ENCODE data around the gene HMMR. TPM values are rescaled to one million over a fixed set of nuclear protein-coding genes. Genes with fewer than 3 reads are reported as not detected.

The HMMR gene, protein sequence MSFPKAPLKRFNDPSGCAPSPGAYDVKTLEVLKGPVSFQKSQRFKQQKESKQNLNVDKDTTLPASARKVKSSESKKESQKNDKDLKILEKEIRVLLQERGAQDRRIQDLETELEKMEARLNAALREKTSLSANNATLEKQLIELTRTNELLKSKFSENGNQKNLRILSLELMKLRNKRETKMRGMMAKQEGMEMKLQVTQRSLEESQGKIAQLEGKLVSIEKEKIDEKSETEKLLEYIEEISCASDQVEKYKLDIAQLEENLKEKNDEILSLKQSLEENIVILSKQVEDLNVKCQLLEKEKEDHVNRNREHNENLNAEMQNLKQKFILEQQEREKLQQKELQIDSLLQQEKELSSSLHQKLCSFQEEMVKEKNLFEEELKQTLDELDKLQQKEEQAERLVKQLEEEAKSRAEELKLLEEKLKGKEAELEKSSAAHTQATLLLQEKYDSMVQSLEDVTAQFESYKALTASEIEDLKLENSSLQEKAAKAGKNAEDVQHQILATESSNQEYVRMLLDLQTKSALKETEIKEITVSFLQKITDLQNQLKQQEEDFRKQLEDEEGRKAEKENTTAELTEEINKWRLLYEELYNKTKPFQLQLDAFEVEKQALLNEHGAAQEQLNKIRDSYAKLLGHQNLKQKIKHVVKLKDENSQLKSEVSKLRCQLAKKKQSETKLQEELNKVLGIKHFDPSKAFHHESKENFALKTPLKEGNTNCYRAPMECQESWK
- 3.6 and 5.1 TPM in 2 replicates for total RNA-seq

DNA sequence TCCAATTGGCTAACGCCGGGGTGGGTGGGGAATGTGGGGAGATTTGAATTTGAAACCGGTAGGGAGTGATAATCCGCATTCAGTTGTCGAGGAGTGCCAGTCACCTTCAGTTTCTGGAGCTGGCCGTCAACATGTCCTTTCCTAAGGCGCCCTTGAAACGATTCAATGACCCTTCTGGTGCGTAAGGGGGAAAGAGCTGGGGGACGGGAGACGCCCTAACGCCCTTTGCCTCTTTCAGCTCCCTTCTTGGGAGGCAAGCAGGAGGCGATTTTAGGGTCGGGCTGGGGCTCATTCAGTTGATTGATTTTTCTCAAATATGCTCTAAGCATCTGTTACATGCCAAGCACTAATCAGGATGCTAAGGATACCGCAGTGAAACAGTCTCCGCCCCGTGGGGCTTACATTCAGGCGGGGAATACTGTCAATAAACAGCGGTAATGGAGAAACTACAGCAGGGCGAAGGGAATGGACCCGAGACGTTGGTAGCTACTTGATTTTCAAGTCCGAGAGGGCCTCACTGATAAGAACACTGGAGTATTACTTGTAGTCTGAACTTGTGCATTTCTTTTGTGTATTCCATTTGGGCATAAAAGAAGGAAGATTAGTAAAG lies at the start of gene HMMR:
TSS of gene HMMR (plus strand) at position 71 of the 610 bp plus-strand sequence. CDS start at position 132, 61 bp downstream.

DNA sequence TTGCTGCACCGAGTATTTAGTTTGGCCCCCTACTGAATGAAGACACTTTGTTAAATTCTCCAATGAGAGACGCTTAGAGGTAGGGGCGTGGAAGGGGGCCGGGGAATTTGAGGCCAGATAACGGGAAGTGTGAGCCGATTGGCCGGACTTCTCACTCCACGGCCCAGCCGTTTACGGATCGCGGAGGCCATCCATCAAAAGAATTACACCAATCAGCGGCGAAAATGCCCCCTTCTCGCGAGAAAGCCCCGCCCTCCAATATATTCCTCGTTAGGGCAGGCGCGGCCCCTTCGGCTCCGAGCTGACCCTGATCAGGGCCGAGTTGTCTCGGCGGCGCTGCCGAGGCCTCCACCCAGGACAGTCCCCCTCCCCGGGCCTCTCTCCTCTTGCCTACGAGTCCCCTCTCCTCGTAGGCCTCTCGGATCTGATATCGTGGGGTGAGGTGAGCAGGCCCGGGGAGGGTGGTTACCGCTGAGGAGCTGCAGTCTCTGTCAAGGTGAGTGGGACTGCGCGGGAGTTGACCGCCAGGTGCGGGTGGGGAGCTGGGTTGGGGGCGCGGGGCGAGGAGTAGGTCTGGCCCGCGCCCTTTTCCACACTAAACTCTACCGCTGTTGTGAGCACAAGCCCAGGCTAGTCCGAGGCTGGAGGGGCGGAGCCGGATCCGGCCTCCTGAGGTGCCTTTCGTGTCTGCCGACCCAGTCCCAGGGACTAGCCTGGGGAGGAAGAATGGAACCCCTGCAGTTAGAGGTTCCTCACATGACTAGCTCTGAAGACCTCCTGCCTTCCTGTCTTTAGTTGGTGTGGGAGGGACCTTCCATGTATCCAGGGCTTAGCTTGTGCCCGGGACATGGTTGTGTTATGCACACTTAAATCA lies 22.9 kb upstream of the HMMR start, which contains the start of gene CCNG1:
TSS of gene CCNG1 (plus strand) at position 287 of the 874 bp plus-strand sequence. CDS start 1,662 bp downstream, outside the sequence.

DNA sequence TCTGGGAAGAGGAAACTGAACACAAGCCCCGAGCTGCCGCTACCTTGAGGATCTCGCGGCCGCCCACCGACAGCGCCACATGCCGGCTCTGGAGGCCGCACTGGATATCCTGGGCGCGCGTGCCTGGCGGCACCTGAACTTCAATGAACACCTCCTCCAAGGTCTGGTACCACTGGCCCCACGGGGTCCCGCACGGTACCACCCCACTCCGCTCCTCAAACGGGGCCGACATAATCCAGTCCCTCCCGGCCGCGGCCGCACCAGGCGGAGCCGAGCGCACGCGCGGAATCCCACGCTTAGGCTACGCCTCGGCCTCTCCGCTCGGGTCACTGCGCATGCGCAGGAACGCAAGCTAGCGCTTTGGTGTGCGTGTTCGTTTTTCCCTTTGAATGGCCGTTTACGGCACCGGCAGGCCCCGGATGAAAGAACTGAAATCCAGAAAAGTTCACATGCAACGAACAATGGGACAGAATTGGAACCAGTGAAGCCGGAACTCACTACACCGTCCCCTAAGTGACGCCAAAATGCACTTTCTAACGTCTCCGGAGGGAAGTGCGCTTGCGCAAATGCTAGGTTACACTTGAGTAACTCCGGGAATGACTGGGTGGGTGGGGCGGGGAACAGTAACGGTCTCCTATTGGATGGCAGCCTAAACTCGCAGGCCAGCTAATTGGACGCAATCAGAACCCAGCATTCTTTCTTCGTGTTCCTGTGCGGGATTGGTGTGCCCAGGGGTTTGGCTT lies 442 bp upstream of the HMMR start, which contains the start of gene NUDCD2:
TSS of gene NUDCD2 (minus strand) at position 284 of the 743 bp plus-strand sequence. CDS start at position 232, 52 bp downstream.

DNA sequence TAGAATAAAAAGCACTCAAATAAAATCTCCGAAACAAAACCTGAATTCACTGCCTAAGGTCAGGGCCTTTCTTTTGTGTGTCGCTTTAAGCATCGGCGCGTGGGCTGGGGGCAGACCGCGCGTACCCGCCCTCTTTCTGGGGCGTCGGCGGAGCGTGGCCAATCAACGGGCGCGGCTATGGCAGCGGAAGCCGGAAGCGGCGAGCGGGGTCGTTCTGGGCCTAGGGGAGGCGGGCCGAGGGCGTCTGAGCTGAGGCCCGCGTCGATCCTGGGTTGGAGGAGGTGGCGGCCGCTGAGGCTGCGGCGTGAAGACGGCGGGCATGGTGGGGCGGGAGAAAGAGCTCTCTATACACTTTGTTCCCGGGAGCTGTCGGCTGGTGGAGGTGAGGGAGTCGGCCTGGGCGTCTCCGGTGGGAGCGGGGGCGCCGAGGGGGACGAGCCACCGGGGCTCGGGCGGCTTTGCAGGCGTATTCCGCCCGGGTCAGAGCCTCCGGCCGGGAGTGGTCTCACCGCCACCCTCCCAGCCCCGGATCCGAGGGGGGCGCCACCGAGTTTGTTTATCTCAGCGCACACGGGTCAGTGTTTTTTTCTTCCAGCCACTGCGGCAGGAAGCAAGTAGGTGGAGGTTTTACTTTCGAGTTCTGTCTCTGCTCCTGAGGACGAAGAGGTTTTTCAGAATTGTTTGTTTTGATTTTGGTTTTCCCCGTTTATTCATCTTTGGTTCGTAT lies 45.1 kb downstream of the HMMR start, which contains the start of gene MAT2B:
TSS of gene MAT2B (plus strand) at position 252 of the 727 bp plus-strand sequence. CDS start at position 320, 68 bp downstream.

Other genes starting within 250 kb of the HMMR start
- gene CCNG1, start 23.0 kb upstream of the HMMR start, total RNA-seq = 187 and 320 TPM in 2 replicates
- gene NUDCD2, start 530 bp upstream of the HMMR start, total RNA-seq = 4.5 and 5.8 TPM in 2 replicates
- 36.4 and 59.5 TPM in 2 replicates for gene MAT2B, start 45.0 kb downstream of the HMMR start, total RNA-seq